ENCODE measurements around the gene CD82.

The CD82 gene

DNA sequence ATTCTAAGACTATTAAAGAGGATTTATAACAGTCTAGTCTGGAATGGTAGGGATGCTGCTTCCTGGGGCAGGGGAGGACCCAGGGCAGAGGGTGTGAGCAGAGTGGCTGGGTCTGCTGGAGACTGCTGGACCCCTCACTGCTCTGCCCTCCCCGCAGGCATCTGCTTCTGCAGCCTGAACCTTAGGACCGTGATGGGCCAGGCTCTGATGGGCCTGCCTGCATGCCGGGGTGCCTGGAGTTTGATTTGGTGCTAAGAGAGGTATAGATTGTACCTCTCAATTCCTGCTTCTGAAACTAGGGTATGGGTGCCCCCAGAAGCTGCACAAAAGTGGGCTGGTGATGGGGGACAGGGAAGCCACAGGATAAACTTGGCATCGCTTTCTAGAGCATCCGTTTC lies 54.9 kb downstream of the CD82 start:
- Histone ChIP-seq H3K27me3 (ENCODE audit: control insufficient read depth, insufficient read depth, low read length) (peaks cover 7% of the 10 kb centered on the region), H3K4me3 (ENCODE audit: low read depth, low read length) (no peak overlapping the region), H3K27ac (ENCODE audit: low read depth, low read length) (no peak overlapping the region), H3K9me3 (ENCODE audit: control insufficient read depth, insufficient read depth, low read length) (no peaks in the 10 kb centered on the region), H3K9ac (ENCODE audit: low read depth, low read length) (no peak overlapping the region), H3K4me1 (ENCODE audit: control insufficient read depth, insufficient read depth, low read length) (no peaks in the 10 kb centered on the region; the same call in 1 of the 2 replicates), H3K36me3 (ENCODE audit: control insufficient read depth, insufficient read depth, low read length) (no peaks in the 10 kb centered on the region)

DNA sequence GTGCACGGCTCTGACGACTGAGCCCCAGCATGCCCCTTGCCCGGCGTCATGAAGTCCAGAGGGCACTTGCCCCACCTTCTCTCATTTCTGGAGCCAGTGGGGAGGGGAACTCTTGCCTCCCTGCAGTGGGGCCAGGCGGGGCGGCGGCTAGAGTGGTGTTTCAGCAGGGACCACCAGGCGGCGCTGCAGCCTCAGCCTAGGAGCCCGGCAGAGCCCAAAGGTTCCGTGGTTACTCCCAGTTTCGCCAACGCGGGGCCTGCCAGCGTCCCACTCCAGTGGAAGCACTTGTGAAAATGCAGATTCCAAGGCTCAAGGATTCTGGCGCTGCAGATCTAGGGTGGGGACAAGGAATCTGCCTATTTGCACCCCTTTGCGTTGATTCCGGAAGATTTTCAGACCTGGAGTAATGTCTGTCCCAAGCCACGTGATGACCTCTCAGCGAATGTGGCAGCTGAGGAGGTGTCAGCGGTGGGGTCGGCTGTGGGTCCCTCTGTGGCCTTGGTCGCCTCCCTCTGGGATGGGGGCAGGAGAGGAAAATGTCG lies 55.7 kb downstream of the CD82 start:
- Histone ChIP-seq H3K9ac (ENCODE audit: low read depth, low read length) (no peak overlapping the region), H3K4me1 (ENCODE audit: control insufficient read depth, insufficient read depth, low read length) (no peaks in the 10 kb centered on the region; the same call in 1 of the 2 replicates), H3K4me3 (ENCODE audit: low read depth, low read length) (peak overlapping the region; percentile 53)

DNA sequence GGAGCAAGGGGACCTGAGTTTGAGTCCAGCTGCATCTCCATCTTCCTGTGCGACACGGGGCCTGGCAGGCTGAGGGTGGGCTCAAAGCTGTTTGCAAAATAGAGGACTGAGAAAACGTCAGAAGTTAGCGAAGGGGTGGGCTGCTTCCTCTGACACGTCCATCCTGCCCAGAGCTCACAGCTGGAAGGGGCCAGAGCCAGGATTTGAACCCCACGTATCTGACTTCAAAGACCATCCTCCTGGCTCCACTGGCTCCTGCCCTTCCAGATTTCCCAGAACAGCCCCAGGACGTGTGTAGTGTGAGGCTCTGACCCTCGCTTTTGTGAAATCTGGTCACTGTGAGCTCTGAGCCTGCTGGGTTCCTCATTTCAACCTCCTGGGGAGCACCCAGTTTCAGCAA lies 56.3 kb downstream of the CD82 start:
- peaks cover 7% of the 10 kb centered on the region for H3K27me3 ChIP-seq (ENCODE audit: control insufficient read depth, insufficient read depth, low read length)
- H3K36me3 ChIP-seq (ENCODE audit: control insufficient read depth, insufficient read depth, low read length): no peaks in the 10 kb centered on the region
- no peak overlapping the region for H3K4me3 ChIP-seq (ENCODE audit: low read depth, low read length)
- H3K27ac ChIP-seq (ENCODE audit: low read depth, low read length): no peak overlapping the region
- no peaks in the 10 kb centered on the region for H3K9me3 ChIP-seq (ENCODE audit: control insufficient read depth, insufficient read depth, low read length)
- H3K4me1 ChIP-seq (ENCODE audit: control insufficient read depth, insufficient read depth, low read length): no peaks in the 10 kb centered on the region; the same call in 1 of the 2 replicates
- H3K9ac ChIP-seq (ENCODE audit: low read depth, low read length): no peak overlapping the region

More for the DNA sequence above, 55.7 kb downstream of the CD82 start:
- H3K36me3 ChIP-seq (ENCODE audit: control insufficient read depth, insufficient read depth, low read length): no peaks in the 10 kb centered on the region
- no peaks in the 10 kb centered on the region for H3K9me3 ChIP-seq (ENCODE audit: control insufficient read depth, insufficient read depth, low read length)
- no peak overlapping the region for H3K27ac ChIP-seq (ENCODE audit: low read depth, low read length)
- peaks cover 7% of the 10 kb centered on the region for H3K27me3 ChIP-seq (ENCODE audit: control insufficient read depth, insufficient read depth, low read length)

DNA sequence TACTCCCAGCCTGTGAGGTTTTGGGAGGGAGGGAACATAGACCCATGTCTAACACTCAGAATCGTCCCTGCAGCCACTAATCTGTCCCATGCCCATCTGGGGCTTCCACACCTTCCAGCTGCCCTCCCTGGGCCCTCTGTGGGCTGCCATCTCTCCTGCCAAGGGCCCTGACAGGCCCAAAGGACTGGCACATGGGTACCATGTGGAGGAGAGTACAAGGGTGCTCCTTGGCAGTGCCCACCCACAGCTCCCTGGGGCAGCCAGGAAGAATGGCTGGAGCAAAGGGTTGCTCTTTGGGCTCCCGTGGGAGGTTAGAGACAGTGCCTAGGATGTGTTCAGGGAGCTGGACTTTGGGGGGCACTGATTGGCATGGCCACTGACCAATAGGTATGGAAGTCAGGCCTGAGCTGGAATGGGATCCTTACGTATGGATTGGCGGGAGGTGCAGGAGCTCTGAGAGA lies 56.8 kb downstream of the CD82 start:
- Histone ChIP-seq H3K9ac (ENCODE audit: low read depth, low read length) (no peak overlapping the region), H3K4me1 (ENCODE audit: control insufficient read depth, insufficient read depth, low read length) (no peaks in the 10 kb centered on the region; the same call in 1 of the 2 replicates), H3K27ac (ENCODE audit: low read depth, low read length) (no peak overlapping the region), H3K27me3 (ENCODE audit: control insufficient read depth, insufficient read depth, low read length) (peaks cover 7% of the 10 kb centered on the region), H3K9me3 (ENCODE audit: control insufficient read depth, insufficient read depth, low read length) (no peaks in the 10 kb centered on the region), H3K36me3 (ENCODE audit: control insufficient read depth, insufficient read depth, low read length) (no peaks in the 10 kb centered on the region), H3K4me3 (ENCODE audit: low read depth, low read length) (no peak overlapping the region)

DNA sequence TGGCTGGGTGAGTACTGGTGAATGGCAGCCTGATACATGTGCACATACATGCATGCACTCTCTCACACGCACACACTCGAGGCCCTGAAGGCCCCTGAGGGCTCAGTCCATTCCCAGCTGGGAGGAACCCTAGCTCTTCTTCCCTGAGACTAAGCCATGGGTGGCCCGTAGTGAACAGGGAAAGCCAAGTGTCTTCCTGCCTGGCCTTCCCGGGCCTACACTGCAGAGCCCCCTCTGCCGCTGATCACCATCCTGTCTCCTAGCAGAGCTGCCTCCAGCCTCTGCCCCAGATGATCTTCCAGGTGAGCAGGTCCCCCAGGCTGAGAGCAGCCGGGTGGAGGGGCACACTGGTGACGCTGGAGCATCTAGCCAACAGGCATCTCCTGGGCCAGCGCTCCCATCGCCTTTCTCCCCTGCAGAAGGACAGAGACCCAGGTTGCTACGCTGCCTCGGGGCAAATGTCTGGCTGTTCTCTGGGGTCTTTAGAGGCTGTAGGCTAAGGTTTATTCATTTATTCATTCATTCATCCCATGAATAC lies 57.3 kb downstream of the CD82 start:
- H3K4me1 ChIP-seq (ENCODE audit: control insufficient read depth, insufficient read depth, low read length): no peaks in the 10 kb centered on the region; the same call in 1 of the 2 replicates
- no peak overlapping the region for H3K9ac ChIP-seq (ENCODE audit: low read depth, low read length)
- H3K9me3 ChIP-seq (ENCODE audit: control insufficient read depth, insufficient read depth, low read length): no peaks in the 10 kb centered on the region
- H3K4me3 ChIP-seq (ENCODE audit: low read depth, low read length): no peak overlapping the region
- no peaks in the 10 kb centered on the region for H3K36me3 ChIP-seq (ENCODE audit: control insufficient read depth, insufficient read depth, low read length)
- no peak overlapping the region for H3K27ac ChIP-seq (ENCODE audit: low read depth, low read length)
- peaks cover 7% of the 10 kb centered on the region for H3K27me3 ChIP-seq (ENCODE audit: control insufficient read depth, insufficient read depth, low read length)

DNA sequence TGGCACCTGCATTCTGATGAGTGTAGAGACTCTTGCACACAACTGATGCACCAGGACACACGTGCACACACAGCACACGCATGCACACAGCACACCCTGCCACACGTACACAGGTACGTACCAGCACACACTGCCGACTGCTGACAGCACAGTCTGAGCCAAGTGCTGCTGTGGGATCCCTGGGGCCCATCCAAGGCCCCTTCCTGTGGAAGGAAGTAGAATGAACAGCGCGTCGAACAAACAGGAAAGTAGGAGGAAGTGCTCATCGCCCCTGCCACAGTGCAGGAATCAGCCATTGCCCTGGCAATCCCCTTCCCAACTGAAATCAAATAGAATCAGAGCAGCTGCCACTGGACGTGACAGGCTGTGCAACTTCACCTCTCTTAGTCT lies 57.9 kb downstream of the CD82 start:
- H3K4me3 ChIP-seq (ENCODE audit: low read depth, low read length): no peak overlapping the region
- no peaks in the 10 kb centered on the region for H3K36me3 ChIP-seq (ENCODE audit: control insufficient read depth, insufficient read depth, low read length)
- H3K9me3 ChIP-seq (ENCODE audit: control insufficient read depth, insufficient read depth, low read length): no peaks in the 10 kb centered on the region
- no peak overlapping the region for H3K27ac ChIP-seq (ENCODE audit: low read depth, low read length)
- no peaks in the 10 kb centered on the region; the same call in 1 of the 2 replicates for H3K4me1 ChIP-seq (ENCODE audit: control insufficient read depth, insufficient read depth, low read length)
- H3K9ac ChIP-seq (ENCODE audit: low read depth, low read length): no peak overlapping the region
- H3K27me3 ChIP-seq (ENCODE audit: control insufficient read depth, insufficient read depth, low read length): peaks cover 7% of the 10 kb centered on the region

DNA sequence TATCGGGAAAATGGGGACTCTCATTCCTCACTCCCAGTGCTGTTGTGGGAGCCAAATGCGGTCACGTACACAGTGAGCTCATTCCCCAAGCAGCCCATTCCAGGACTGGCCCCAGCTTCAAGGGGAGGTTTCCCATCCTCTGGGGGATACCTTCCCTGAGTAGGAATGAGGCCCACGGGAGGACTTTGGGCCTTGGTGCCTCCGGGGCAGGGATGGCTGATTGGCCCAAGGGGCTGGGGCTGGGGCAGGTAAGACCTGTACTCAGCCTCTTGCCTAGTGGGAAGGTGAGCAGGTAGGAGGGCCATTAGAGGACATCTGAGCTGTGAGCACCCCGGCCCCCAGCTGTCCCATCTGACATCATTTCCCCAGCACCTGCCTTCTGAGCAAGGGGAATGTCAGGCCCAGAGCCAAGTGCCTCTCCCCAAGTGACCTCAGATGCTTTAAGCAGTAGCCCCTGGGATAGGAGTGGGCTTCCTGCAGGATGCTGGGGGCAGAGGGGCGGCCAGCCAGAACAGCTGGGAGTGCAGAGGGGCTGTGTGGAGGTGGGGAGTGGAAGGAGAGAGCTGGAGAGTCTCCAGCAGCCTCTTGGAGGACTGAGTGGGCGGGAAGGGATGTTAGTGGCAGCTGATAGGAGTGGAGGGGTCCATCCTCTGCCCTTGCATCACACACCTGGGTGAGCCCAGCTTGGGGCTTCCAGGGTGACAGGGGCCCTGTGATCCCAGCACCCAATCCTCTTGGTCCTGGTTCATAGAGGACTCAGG lies 58.4 kb downstream of the CD82 start:
- peaks cover 7% of the 10 kb centered on the region for H3K27me3 ChIP-seq (ENCODE audit: control insufficient read depth, insufficient read depth, low read length)
- no peak overlapping the region for H3K4me3 ChIP-seq (ENCODE audit: low read depth, low read length)
- no peak overlapping the region for H3K27ac ChIP-seq (ENCODE audit: low read depth, low read length)
- H3K36me3 ChIP-seq (ENCODE audit: control insufficient read depth, insufficient read depth, low read length): no peaks in the 10 kb centered on the region
- H3K9me3 ChIP-seq (ENCODE audit: control insufficient read depth, insufficient read depth, low read length): no peaks in the 10 kb centered on the region
- H3K9ac ChIP-seq (ENCODE audit: low read depth, low read length): no peak overlapping the region
- no peaks in the 10 kb centered on the region; the same call in 1 of the 2 replicates for H3K4me1 ChIP-seq (ENCODE audit: control insufficient read depth, insufficient read depth, low read length)

DNA sequence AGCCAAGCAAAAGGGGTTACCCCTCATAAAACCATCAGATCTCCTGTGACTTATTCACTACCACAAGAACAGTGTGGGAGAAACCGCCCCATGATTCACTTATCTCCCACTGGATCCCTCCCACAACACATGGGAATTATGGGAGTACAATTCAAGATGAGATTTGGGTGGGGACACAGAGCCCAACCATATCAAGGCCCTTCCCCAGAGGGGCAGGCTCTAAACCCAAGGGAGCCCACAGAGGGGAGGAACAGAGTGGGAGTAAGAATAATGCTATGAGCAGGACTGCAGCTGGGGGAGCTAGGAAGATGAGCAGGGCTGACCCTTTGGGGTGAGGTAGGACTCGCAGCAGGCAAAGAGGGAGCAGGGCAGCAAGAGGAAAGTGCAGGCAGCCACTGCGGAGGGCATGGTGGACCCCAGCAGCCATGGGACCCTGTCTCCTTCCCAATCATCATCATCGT lies 59.3 kb downstream of the CD82 start:
- Histone ChIP-seq H3K27me3 (ENCODE audit: control insufficient read depth, insufficient read depth, low read length) (peaks cover 7% of the 10 kb centered on the region), H3K4me1 (ENCODE audit: control insufficient read depth, insufficient read depth, low read length) (no peaks in the 10 kb centered on the region; the same call in 1 of the 2 replicates), H3K9ac (ENCODE audit: low read depth, low read length) (no peak overlapping the region), H3K27ac (ENCODE audit: low read depth, low read length) (no peak overlapping the region), H3K9me3 (ENCODE audit: control insufficient read depth, insufficient read depth, low read length) (no peaks in the 10 kb centered on the region), H3K4me3 (ENCODE audit: low read depth, low read length) (no peak overlapping the region), H3K36me3 (ENCODE audit: control insufficient read depth, insufficient read depth, low read length) (no peaks in the 10 kb centered on the region)

DNA sequence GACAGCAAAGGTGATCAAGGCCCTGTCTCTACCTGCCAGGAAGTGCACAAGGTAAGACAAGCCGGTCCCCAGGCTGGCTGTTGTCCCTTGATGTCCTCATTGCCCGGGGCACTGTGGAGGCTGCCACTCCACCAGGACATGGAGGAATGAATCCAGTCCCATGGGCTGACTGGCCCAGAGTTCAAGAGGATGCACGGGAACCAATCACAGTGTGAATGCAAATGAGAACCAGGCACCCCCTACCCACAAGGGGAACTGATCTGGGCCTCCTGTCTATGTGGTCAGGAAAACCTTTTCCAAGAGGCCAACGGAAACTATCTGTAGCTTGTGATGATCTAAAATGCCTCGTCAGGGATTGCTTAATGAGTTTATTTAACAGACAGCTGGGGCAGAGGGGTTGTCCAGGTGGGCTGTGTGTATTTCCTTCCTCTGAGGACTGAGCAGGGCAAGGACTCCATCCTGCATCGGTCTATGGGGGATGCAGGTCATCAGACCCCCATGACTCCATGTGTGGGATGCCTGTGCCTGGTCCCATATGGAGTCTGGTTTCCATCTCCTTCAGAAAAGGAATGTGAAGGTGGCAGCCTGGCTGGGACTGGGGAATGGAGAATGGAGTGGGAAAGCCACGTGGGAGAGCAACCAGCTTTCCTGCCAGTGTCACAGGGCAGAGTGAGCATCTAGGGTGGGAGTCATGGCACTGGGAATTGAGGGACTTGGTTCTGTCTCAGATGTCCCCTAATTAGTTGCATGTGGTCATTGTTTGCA lies 60.5 kb downstream of the CD82 start:
- Histone ChIP-seq H3K4me3 (ENCODE audit: low read depth, low read length) (no peak overlapping the region), H3K27ac (ENCODE audit: low read depth, low read length) (no peak overlapping the region)

DNA sequence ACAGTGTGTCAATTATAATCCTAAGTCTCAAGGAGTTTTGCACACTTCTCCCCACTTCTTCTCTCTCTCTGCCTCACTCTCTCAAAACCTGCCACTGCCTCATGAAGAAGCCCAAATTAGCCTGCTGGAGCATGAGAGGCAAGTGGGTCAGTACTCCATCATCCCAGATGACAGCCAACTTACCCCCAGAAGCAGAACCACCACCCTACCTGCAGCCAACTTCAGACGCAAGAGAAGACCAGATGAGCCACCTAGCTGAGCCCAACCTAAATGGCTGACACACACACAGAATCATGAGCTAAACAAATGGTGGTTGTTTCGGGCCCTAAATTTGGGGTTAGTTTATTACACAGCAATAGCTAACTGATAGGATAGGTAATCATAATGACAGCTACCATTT lies 61.2 kb downstream of the CD82 start:
- Histone ChIP-seq H3K9ac (ENCODE audit: low read depth, low read length) (no peak overlapping the region), H3K9me3 (ENCODE audit: control insufficient read depth, insufficient read depth, low read length) (no peaks in the 10 kb centered on the region), H3K27ac (ENCODE audit: low read depth, low read length) (no peak overlapping the region), H3K36me3 (ENCODE audit: control insufficient read depth, insufficient read depth, low read length) (no peaks in the 10 kb centered on the region), H3K27me3 (ENCODE audit: control insufficient read depth, insufficient read depth, low read length) (peaks cover 5% of the 10 kb centered on the region), H3K4me3 (ENCODE audit: low read depth, low read length) (no peak overlapping the region), H3K4me1 (ENCODE audit: control insufficient read depth, insufficient read depth, low read length) (no peaks in the 10 kb centered on the region)

More for the DNA sequence above, 60.5 kb downstream of the CD82 start:
- Histone ChIP-seq H3K9ac (ENCODE audit: low read depth, low read length) (no peak overlapping the region), H3K27me3 (ENCODE audit: control insufficient read depth, insufficient read depth, low read length) (peaks cover 7% of the 10 kb centered on the region), H3K36me3 (ENCODE audit: control insufficient read depth, insufficient read depth, low read length) (no peaks in the 10 kb centered on the region), H3K4me1 (ENCODE audit: control insufficient read depth, insufficient read depth, low read length) (no peaks in the 10 kb centered on the region; the same call in 1 of the 2 replicates), H3K9me3 (ENCODE audit: control insufficient read depth, insufficient read depth, low read length) (no peaks in the 10 kb centered on the region)
